ENCODE results near the gene CCDC12. TPM values are rescaled to one million over a fixed set of nuclear protein-coding genes. Genes with fewer than 3 reads are reported as not detected.
A peak's percentile ranks its signal among the peaks of the same experiment; 100 is the strongest.

The CCDC12 gene
- total RNA-seq, 1 experiment from 2014 or later = 25.6 TPM

- no peak for DNase-seq (ENCODE audit: low read depth)
Measured at GRCh38 chr3:47007482-47008233, 31.1 kb upstream of the CCDC12 start.

- no peak for DNase-seq (ENCODE audit: low read depth)
Measured at GRCh38 chr3:47007001-47007400, 30.5 kb upstream of the CCDC12 start.

DNA sequence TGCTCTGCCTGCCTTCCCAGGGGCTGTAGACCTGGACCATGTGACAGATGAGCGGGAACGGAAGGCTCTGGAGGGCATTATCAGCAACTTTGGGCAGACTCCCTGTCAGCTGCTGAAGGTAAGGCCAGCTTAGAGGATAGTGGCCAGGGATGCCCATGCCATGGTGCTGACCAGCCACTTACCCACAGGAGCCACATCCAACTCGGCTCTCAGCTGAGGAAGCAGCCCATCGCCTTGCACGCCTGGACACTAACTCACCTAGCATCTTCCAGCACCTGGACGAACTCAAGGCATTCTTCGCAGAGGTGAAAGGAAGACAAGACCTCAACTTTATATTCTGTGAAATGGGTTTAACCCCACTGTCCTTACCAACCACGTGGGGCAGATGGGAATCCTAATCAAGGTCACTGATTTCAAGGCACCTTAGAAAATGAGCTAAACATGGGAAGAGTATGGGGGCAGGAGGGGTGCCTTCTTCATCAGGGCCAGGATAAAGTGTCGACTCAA is 29.7 kb upstream of the CCDC12 start:
- no peak for DNase-seq (ENCODE audit: low read depth)

DNA sequence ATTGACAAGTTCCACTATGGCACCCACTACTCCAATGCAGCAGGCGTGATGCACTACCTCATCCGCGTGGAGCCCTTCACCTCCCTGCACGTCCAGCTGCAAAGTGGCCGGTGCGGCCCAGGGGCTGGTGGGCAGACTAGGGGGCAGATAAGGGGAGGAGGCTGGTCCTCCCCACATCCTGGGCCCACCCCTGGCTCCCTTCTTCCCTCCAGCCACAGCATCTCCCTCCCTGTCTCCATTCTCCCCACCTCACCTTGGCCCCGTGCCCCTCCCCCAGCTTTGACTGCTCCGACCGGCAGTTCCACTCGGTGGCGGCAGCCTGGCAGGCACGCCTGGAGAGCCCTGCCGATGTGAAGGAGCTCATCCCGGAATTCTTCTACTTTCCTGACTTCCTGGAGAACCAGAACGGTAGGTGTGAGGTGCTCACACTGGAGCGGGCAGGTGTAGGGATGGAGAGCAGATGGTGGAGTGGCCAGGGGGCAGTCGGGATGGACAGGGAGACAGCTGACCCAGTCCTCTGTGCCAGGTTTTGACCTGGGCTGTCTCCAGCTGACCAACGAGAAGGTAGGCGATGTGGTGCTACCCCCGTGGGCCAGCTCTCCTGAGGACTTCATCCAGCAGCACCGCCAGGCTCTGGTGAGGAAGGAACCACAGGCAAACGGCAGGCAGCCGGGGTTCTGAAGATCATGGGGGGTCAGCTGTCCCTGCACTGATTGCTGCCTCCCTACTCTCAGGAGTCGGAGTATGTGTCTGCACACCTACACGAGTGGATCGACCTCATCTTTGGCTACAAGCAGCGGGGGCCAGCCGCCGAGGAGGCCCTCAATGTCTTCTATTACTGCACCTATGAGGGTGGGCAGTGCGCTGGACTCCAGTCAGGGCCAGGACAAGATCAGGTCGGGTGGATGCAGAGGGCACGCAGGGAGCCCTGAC is 28.9 kb upstream of the CCDC12 start:
- no peak for DNase-seq (ENCODE audit: low read depth)

GRCh38 chr3:47004369-47005211 is 28.0 kb upstream of the CCDC12 start:
- no peak for DNase-seq (ENCODE audit: low read depth)

- no peak for DNase-seq (ENCODE audit: low read depth)
Measured at GRCh38 chr3:47003461-47004368, 27.2 kb upstream of the CCDC12 start.

DNA sequence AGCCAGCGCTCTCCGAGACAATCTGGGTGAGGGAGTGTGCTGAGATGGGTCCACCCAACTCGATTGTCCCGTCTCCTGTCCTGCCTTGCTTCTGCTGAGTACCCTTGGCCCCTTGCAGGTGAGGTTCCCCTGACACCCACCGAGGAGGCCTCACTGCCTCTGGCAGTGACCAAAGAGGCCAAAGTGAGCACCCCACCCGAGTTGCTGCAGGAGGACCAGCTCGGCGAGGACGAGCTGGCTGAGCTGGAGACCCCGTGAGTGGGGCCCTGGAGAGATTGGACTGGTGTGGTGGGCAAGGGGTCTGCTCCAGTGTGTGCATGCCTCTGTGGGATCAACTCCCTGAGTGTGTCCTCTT is 26.5 kb upstream of the CCDC12 start:
- DNase-seq (ENCODE audit: low read depth) = no peak

- DNase-seq (ENCODE audit: low read depth) = no peak
Measured at GRCh38 chr3:47002171-47003055, 25.9 kb upstream of the CCDC12 start.

DNA sequence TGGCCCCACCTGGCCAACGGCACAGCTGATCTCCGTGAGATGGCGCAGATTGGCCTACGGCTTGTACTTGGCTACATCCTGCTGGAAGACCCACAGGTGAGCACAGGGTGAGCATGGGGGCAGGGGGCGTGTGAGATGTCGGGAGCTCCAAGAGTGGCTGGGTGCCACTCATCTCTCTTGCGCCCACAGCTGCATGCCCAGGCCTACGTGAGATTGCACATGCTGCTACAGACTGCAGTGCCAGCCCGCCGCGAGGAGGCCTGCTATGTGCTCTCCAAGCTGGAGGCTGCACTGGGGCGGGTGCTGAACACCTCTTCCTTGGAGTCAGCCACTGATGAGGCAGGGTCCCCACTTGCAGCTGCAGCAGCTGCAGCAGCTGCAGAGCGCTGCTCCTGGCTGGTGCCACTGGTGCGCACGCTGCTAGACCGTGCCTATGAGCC is 25.2 kb upstream of the CCDC12 start:
- DNase-seq (ENCODE audit: low read depth) = no peak

DNA sequence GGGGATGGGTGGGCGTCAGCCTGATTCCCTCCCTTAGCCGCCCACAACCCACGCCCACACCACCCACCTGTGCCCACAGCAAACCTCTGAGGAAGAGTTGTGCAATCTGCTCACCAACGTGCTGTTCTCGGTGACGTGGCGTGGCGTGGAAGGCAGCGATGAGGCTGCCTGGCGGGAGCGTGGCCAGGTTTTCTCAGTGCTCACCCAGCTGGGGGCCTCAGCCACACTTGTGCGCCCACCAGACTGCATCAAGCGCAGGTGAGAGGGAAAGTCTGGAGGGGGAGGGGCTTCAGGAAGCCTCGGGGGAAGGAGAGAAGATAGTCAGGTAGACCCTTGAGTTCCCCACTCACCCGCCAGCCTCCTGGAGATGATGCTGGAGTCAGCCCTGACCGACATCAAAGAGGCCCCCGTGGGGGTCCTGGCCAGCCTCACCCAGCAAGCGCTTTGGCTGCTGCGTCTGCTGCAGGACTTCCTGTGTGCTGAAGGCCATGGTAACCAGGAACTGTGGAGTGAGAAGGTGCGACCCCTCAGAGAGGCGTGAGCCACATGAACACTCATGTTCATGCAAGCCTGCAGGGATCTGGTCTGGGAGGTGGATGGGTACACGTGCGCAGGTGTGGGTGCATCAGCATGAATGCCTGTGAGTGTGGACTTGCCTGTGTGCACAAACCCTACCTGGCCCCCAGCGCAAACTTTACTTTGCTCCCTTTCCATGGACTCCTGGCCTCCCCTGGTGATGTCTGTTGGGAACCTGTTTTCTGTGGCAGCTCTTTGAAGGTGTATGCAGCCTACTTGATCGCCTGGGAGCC is 24.6 kb upstream of the CCDC12 start:
- no peak for DNase-seq (ENCODE audit: low read depth)

GRCh38 chr3:47000198-47000815 is 23.8 kb upstream of the CCDC12 start:
- DNase-seq (ENCODE audit: low read depth) = peak; percentile 69

DNA sequence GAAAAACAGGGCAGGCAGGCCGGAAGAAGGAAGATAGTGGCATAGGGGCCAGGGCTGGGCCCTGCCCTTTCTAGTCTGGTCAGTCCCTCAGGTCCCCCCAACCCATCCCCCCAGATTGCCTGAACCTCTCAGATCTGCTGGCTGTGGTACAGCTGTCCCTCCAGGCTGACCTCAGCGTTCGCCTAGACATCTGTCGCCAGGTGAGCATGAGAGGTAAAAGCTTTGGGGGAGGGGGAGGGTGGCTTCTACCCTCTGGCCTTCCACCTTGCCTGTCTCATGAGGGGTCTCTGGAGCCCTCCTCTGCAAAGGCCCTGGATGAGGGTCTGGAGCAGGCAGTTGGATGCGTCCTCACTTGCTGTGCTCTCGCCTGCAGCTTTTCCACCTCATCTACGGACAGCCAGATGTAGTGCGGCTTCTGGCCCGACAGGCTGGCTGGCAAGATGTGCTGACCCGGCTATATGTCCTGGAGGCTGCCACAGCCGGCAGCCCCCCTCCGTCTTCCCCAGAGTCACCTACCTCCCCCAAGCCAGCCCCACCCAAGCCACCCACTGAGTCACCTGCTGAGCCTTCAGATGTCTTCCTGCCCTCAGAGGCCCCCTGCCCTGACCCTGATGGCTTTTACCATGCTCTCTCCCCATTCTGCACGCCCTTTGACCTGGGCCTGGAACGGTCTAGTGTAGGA is 23.1 kb upstream of the CCDC12 start:
- no peak for DNase-seq (ENCODE audit: low read depth)

DNA sequence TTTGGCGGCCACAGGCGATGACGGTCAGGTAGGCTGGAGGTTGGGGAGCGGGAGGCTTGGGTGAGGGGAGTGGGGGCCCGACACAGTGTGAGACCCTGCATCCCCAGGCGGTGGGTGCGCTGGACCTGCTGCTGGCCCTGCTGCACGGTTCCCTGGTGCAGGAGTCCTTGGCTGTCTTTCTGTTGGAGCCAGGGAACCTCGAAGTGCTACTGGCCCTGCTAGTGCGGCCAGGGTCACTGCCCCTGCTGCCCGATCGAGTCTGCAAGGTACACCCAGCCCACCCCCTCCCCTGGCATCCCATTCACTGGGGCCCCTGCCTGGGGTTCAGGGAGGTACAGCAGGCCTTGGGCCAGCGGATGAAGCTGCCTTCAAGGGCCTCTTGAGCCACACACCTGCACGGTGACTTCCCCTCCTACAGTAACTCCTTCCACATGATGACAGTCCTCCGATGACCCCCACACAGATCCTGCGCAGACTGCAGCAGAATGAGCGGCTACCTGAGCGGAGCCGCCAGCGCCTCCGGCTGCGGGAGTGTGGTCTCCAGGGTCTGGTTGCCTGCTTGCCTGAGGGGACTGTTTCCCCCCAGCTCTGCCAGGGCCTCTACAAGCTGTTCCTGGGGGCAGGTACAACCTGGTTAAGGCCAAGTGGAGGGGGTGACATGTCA is 22.4 kb upstream of the CCDC12 start:
- no peak for DNase-seq (ENCODE audit: low read depth)

DNA sequence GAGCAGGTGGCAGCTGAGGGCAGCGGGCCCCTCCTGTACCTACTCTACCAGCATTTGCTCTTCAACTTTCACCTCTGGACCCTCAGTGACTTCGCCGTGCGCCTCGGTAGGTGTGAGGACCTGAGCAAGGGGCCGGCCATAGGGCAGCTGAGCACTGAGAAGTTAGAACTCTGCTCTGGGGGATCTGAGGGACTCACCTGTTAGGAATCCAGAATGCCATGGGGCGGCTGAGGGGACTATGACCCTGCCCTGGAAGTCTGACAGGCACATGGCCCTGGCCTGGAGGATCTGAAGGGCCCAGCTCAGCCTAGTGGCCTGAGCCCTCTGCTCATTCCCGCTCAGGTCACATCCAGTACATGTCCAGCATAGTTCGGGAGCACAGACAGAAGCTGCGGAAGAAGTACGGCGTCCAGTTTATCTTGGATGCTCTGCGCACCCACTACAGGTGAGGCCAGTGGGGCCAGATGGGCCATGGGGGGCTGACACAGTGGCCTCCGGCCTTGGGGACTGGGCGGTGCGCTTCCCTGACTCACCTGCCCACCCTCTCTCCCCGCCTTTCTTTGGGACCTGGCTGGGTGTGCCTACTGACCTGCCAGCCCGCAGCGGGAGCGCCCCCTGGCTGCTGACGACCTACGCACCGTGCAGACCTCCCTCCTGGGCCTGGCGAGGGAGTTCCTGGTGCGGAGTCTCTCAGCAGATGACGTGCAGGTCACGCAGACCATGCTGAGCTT is 21.7 kb upstream of the CCDC12 start:
- DNase-seq (ENCODE audit: low read depth) = peak; percentile 18

DNA sequence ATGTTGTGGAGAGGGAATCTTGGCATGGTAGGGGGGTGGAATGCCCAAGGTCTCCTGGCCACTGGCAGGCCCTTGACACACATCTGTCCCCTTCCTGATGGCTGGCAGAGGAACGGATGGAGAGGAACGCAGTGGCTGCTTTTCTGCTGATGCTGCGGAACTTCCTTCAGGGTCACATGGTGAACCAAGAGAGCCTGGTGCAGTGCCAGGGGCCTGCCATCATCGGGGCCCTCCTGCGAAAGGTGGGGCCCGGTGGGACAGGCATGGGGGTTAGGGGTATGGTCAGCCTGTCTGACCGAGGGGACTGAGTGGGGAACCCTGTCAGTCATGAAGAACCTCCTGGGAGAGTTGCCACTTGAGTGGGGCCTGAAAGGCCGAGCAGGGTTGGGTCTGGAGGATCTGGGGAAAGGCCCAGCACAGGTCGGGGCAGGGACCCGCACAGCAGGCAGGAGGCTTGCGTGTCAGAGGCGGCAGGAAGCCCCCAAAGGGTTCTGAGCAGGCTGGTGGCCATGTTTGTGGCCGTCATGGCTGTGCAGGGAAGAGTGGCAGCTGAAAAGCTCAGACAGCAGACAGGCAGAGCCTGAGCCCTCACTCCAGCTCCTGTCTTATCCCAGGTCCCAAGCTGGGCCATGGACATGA is 21.0 kb upstream of the CCDC12 start:
- DNase-seq (ENCODE audit: low read depth) = no peak

All from M059J (cell line).